HepG2 (cell line): ENCODE measurements around the gene AARS2. TPM values are rescaled to one million over a fixed set of nuclear protein-coding genes. Genes with fewer than 3 reads are reported as not detected.

ENCODE experiments used
- ETV6 ChIP-seq: sonication (generic); formaldehyde crosslinking; conservative IDR thresholded peaks from 2 replicates; pipeline ENCODE4 v1.4.0; 2020; ENCODE audit warnings: missing genetic modification reagents
- FOXK1 ChIP-seq: sonication (generic); formaldehyde crosslinking; IDR thresholded peaks from 2 replicates; pipeline ENCODE4 v1.4.0; 2020; ENCODE audit warnings: low read depth, missing genetic modification reagents, borderline replicate concordance
- FOXK2 ChIP-seq: fragments of 450-650 bp; IDR thresholded peaks from 2 replicates; pipeline ENCODE4 v1.6.1; 2016
- JUN ChIP-seq: sonication (generic); formaldehyde crosslinking; IDR thresholded peaks from 2 replicates; pipeline ENCODE4 v1.4.0; 2020; ENCODE audit warnings: mild to moderate bottlenecking, missing genetic modification reagents
- MZF1 ChIP-seq: sonication (generic); formaldehyde crosslinking; IDR thresholded peaks from 2 replicates; pipeline ENCODE4 v1.8.1; 2023; ENCODE audit warnings: mild to moderate bottlenecking, missing genetic modification reagents, borderline replicate concordance
- NFIC ChIP-seq: IDR thresholded peaks from 2 replicates; pipeline ENCODE4 v1.6.1; 2012; ENCODE audit warnings: mild to moderate bottlenecking, low read length, inconsistent platforms
- NR2F2 ChIP-seq: IDR thresholded peaks from 2 replicates; pipeline ENCODE4 v1.6.1; 2012; ENCODE audit warnings: low read depth, inconsistent platforms, borderline replicate concordance
- RFXAP ChIP-seq: sonication (generic); formaldehyde crosslinking; IDR thresholded peaks from 2 replicates; pipeline ENCODE4 v1.4.0; 2020; ENCODE audit warnings: missing genetic modification reagents, borderline replicate concordance
- SMARCE1 ChIP-seq: fragments of 450-650 bp; IDR thresholded peaks from 2 replicates; pipeline ENCODE4 v1.6.1; 2017; ENCODE audit warnings: borderline replicate concordance
- SOX13 ChIP-seq, 3 experiments: fragments of 450-650 bp in 1 of 3; sonication (generic) in 1 of 3; formaldehyde crosslinking in 1 of 3; IDR thresholded peaks in 2 of 3; conservative IDR thresholded peaks in 1 of 3; 2 replicates each; pipeline versions ENCODE4 v1.5.0 to v1.6.1; 2016 to 2020; ENCODE audit warnings: antibody characterized with exemption in 1 of 3, mild to moderate bottlenecking in 1 of 3, missing compliant biosample characterization in 1 of 3, missing genetic modification reagents in 1 of 3, moderate library complexity in 1 of 3
- SP5 ChIP-seq: IDR thresholded peaks from 2 replicates; pipeline ENCODE4 v1.6.1; 2016; ENCODE audit warnings: low read depth, borderline replicate concordance
- TGIF2 ChIP-seq: IDR thresholded peaks from 2 replicates; pipeline ENCODE4 v1.6.1; 2016; ENCODE audit warnings: control low read depth, missing compliant biosample characterization
- USF2 ChIP-seq, 2 experiments: sonication (generic) in 1 of 2; formaldehyde crosslinking in 1 of 2; IDR thresholded peaks; 2 replicates each; pipeline versions ENCODE4 v1.5.1 to v1.6.1; 2011 to 2020; ENCODE audit warnings: borderline replicate concordance in 1 of 2, low read depth in 1 of 2, low read length in 1 of 2, mild to moderate bottlenecking in 1 of 2, missing genetic modification reagents in 1 of 2, moderate library complexity in 1 of 2
- ZNF274 ChIP-seq: sonication (generic); formaldehyde crosslinking; IDR thresholded peaks from 2 replicates; pipeline ENCODE4 v1.5.1; 2020; ENCODE audit warnings: mild to moderate bottlenecking, missing genetic modification reagents
- ZNF432 ChIP-seq: sonication (generic); formaldehyde crosslinking; IDR thresholded peaks from 2 replicates; pipeline ENCODE4 v1.5.0; 2020; ENCODE audit warnings: missing genetic modification reagents, mild to moderate bottlenecking, borderline replicate concordance
- ZNF552 ChIP-seq: sonication (generic); formaldehyde crosslinking; IDR thresholded peaks from 2 replicates; pipeline ENCODE4 v1.9.0; 2022; ENCODE audit warnings: missing genetic modification reagents, mild to moderate bottlenecking, borderline replicate concordance
- ZNF557 ChIP-seq: sonication (generic); formaldehyde crosslinking; IDR thresholded peaks from 2 replicates; pipeline ENCODE4 v1.4.0; 2020; ENCODE audit warnings: missing genetic modification reagents
- ZNF766 ChIP-seq: sonication (generic); formaldehyde crosslinking; IDR thresholded peaks from 2 replicates; pipeline ENCODE4 v1.5.0; 2020; ENCODE audit warnings: missing genetic modification reagents, borderline replicate concordance
- polyA plus RNA-seq, 8 experiments: library from polyadenylated mRNA; depleted of rRNA in 3 of 8; stranded (reverse) in 7 of 8; unstranded in 1 of 8; fragments of >200 nt; fragmentation: Illumina TruSeq in 4 of 8; extraction: Trizol in 4 of 8; gene quantifications; 2 replicates each; pipeline versions ENCODE4 v1.2.1 to v1.2.3, GENCODE V29; 2011 to 2016; ENCODE audit warnings: low read depth in 4 of 8, missing spikeins in 1 of 8, mixed read lengths in 1 of 8; ENCODE audit not compliant: insufficient read depth in 1 of 8
- total RNA-seq, 5 experiments: library from RNA; depleted of rRNA; stranded (reverse); fragments of >200 nt; fragmentation: Illumina TruSeq; extraction: Trizol; gene quantifications; 2 replicates each; pipeline ENCODE4 v1.2.3, GENCODE V29; 2016; ENCODE audit warnings: low read depth in 1 of 5
- TF ChIP-seq, protein P1 (sequence below): sonication (generic); formaldehyde crosslinking; IDR thresholded peaks from 2 replicates; pipeline ENCODE4 v1.9.0; 2021; ENCODE audit warnings: missing genetic modification reagents, borderline replicate concordance
- TF ChIP-seq, protein P2 (sequence below): sonication (generic); formaldehyde crosslinking; IDR thresholded peaks from 2 replicates; pipeline ENCODE4; 2020; ENCODE audit warnings: missing genetic modification reagents, mild to moderate bottlenecking, borderline replicate concordance

Gene AARS2
- total and polyA plus RNA-seq, 2 of the 13 experiments (the other 11 are each of a cell fraction or from before 2014, with no cell fraction given), result 7.5 to 24.1 TPM

GRCh38 chr6:44257025-44257752 is 56.0 kb downstream of the AARS2 start, which contains the start of gene SLC35B2 (continued):
- TF ChIP-seq SP5 (CRISPR knock-in tag) (peak; percentile 46), JUN (CRISPR knock-in tag) (peak; percentile 16; the same call in 1 of the 2 replicates), MZF1 (CRISPR knock-in tag) (0 out of 2 replicates have a peak, but pooled peaks have one; percentile 60), ZNF766 (CRISPR knock-in tag) (no peak), FOXK1 (CRISPR knock-in tag) (peak; percentile 75; the same call in 1 of the 2 replicates), ETV6 (no peak; the same call in none of the 2 replicates), TGIF2 (peak; percentile 91), ZNF552 (no peak), FOXK2 (no peak), SOX13 (IDR thresholded peaks at IDR 0.05) (no peak; the same call in 1 of the 2 replicates), SOX13 (CRISPR knock-in tag; conservative IDR thresholded peaks at IDR 0.05 in 1 of 2, IDR thresholded peaks at IDR 0.05 in 1 of 2) (peak in 1 of 2 experiments; percentile 3; a peak in 2 of 4 replicates), SMARCE1 (no peak), ZNF557 (CRISPR knock-in tag) (0 out of 2 replicates have a peak, but pooled peaks have one; percentile 3), USF2 (IDR thresholded peaks at IDR 0.05; ENCODE audit: low read depth, low read length) (peak; percentile 98), USF2 (CRISPR knock-in tag; IDR thresholded peaks at IDR 0.05; ENCODE audit: borderline replicate concordance) (peak; percentile 94; the same call in 1 of the 2 replicates), RFXAP (peak; percentile 57; the same call in 1 of the 2 replicates), NR2F2 (0 out of 2 replicates have a peak, but pooled peaks have one; percentile 46), ZNF274 (CRISPR knock-in tag) (peak; percentile 95), NFIC (peak; percentile 60; the same call in 1 of the 2 replicates), ZNF432 (CRISPR knock-in tag) (no peak)
- TF ChIP-seq, protein P1, sequence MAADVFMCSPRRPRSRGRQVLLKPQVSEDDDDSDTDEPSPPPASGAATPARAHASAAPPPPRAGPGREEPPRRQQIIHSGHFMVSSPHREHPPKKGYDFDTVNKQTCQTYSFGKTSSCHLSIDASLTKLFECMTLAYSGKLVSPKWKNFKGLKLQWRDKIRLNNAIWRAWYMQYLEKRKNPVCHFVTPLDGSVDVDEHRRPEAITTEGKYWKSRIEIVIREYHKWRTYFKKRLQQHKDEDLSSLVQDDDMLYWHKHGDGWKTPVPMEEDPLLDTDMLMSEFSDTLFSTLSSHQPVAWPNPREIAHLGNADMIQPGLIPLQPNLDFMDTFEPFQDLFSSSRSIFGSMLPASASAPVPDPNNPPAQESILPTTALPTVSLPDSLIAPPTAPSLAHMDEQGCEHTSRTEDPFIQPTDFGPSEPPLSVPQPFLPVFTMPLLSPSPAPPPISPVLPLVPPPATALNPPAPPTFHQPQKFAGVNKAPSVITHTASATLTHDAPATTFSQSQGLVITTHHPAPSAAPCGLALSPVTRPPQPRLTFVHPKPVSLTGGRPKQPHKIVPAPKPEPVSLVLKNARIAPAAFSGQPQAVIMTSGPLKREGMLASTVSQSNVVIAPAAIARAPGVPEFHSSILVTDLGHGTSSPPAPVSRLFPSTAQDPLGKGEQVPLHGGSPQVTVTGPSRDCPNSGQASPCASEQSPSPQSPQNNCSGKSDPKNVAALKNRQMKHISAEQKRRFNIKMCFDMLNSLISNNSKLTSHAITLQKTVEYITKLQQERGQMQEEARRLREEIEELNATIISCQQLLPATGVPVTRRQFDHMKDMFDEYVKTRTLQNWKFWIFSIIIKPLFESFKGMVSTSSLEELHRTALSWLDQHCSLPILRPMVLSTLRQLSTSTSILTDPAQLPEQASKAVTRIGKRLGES (CRISPR knock-in tag), result no peak; the same call in 1 of the 2 replicates
- TF ChIP-seq, protein P2, sequence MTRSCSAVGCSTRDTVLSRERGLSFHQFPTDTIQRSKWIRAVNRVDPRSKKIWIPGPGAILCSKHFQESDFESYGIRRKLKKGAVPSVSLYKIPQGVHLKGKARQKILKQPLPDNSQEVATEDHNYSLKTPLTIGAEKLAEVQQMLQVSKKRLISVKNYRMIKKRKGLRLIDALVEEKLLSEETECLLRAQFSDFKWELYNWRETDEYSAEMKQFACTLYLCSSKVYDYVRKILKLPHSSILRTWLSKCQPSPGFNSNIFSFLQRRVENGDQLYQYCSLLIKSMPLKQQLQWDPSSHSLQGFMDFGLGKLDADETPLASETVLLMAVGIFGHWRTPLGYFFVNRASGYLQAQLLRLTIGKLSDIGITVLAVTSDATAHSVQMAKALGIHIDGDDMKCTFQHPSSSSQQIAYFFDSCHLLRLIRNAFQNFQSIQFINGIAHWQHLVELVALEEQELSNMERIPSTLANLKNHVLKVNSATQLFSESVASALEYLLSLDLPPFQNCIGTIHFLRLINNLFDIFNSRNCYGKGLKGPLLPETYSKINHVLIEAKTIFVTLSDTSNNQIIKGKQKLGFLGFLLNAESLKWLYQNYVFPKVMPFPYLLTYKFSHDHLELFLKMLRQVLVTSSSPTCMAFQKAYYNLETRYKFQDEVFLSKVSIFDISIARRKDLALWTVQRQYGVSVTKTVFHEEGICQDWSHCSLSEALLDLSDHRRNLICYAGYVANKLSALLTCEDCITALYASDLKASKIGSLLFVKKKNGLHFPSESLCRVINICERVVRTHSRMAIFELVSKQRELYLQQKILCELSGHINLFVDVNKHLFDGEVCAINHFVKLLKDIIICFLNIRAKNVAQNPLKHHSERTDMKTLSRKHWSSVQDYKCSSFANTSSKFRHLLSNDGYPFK, result peak; percentile 76
